ENCODE data around the gene SLC37A4. TPM values are rescaled to one million over a fixed set of nuclear protein-coding genes. Genes with fewer than 3 reads are reported as not detected.
A peak's percentile ranks its signal among the peaks of the same experiment; 100 is the strongest.

SLC37A4 gene
- total and polyA plus RNA-seq, 2 of the 13 experiments (the other 11 are each of a cell fraction or from before 2014, with no cell fraction given), result 43.0 to 56.1 TPM

DNA sequence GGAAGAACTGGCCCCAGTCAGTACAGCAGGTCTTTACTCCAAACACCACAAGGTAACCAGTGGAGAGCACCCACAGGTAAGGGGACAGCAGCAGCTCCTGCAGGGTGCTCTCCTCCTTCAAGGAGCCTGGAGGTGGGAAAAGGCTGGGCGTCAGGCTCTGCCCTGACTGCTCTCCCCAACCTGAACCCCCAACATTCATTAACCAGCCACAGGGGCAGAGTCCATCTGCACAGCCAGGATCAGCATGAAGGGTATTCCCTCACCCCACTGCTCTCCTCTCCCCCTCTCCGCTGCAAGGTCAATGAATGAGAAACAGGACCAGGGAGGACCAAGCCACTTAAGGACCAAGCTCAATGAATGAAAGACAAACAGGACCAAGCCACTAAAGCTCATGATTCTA, 3.7 kb downstream of the SLC37A4 start (continued):
- TF ChIP-seq ZNF503 (CRISPR knock-in tag; IDR thresholded peaks at IDR 0.05), result no peak
- TF ChIP-seq ERF (CRISPR knock-in tag; IDR thresholded peaks at IDR 0.05), result no peak
- TF ChIP-seq ZNF776 (CRISPR knock-in tag; IDR thresholded peaks at IDR 0.05), result no peak
- TF ChIP-seq PITX1 (CRISPR knock-in tag; IDR thresholded peaks at IDR 0.05), result peak; percentile 34; the same call in 1 of the 2 replicates
- no peak for TF ChIP-seq ZNF383 (CRISPR knock-in tag; IDR thresholded peaks at IDR 0.05; ENCODE audit: borderline replicate concordance)
- 0 out of 2 replicates have a peak, but pooled peaks have one; percentile 58 for TF ChIP-seq AKAP8 (CRISPR knock-in tag; IDR thresholded peaks at IDR 0.05)
- TF ChIP-seq ZNF263 (CRISPR knock-in tag; IDR thresholded peaks at IDR 0.05), result peak; percentile 68
- TF ChIP-seq PBX2 (CRISPR knock-in tag; IDR thresholded peaks at IDR 0.05), result no peak
- no peak for TF ChIP-seq ZNF556 (CRISPR knock-in tag; IDR thresholded peaks at IDR 0.05; ENCODE audit: borderline replicate concordance)
- no peak for TF ChIP-seq SNAPC5 (CRISPR knock-in tag; IDR thresholded peaks at IDR 0.05; ENCODE audit: borderline replicate concordance)
- no peak for TF ChIP-seq IRF9 (CRISPR knock-in tag; IDR thresholded peaks at IDR 0.05; ENCODE audit: borderline replicate concordance)
- no peak for TF ChIP-seq ZFP62 (CRISPR knock-in tag; IDR thresholded peaks at IDR 0.05)
- peak; percentile 92 for TF ChIP-seq HNF1B (CRISPR knock-in tag; IDR thresholded peaks at IDR 0.05)
- TF ChIP-seq ZBTB20 (CRISPR knock-in tag; IDR thresholded peaks at IDR 0.05; ENCODE audit: borderline replicate concordance, low read depth), result no peak
- TF ChIP-seq ZNF460 (CRISPR knock-in tag; IDR thresholded peaks at IDR 0.05; ENCODE audit: borderline replicate concordance), result no peak
- TF ChIP-seq ZNF639 (CRISPR knock-in tag; conservative IDR thresholded peaks at IDR 0.05), result no peak
- no peak for TF ChIP-seq ZNF253 (CRISPR knock-in tag; IDR thresholded peaks at IDR 0.05; ENCODE audit: borderline replicate concordance)
- no peak for TF ChIP-seq ZNF230 (CRISPR knock-in tag; IDR thresholded peaks at IDR 0.05)
- no peak for TF ChIP-seq ZMYM2 (CRISPR knock-in tag; IDR thresholded peaks at IDR 0.05)
- TF ChIP-seq GLI4 (CRISPR knock-in tag; IDR thresholded peaks at IDR 0.05; ENCODE audit: borderline replicate concordance), result no peak
- no peak for TF ChIP-seq SSRP1 (CRISPR knock-in tag; IDR thresholded peaks at IDR 0.05)
- TF ChIP-seq ZNF101 (CRISPR knock-in tag; IDR thresholded peaks at IDR 0.05; ENCODE audit: borderline replicate concordance, low read depth), result no peak
- no peak for TF ChIP-seq ZNF431 (CRISPR knock-in tag; IDR thresholded peaks at IDR 0.05; ENCODE audit: borderline replicate concordance, low read depth)
- no peak for TF ChIP-seq SP140L (CRISPR knock-in tag; IDR thresholded peaks at IDR 0.05; ENCODE audit: borderline replicate concordance)

Measured in HepG2 (cell line).